ENCODE measurements around the gene PCED1B. TPM values are rescaled to one million over a fixed set of nuclear protein-coding genes. Genes with fewer than 3 reads are reported as not detected.
A peak's percentile ranks its signal among the peaks of the same experiment; 100 is the strongest.

PCED1B gene
- total RNA-seq (10 to 100 TPM; 47.2 to 56.1 TPM), polyA plus RNA-seq (ENCODE audit: insufficient read depth, low read depth, low replicate concordance) (30.0 TPM)
- long read RNA-seq, donor 1, transcript PCED1B-205 (2 exons, 732 nt) = major isoform, 16 of 31 reads
- long read RNA-seq, donor 1, partial matches to known transcripts = 15 of 31 reads
- long read RNA-seq, donor 1, other reads (novel, unspliced or antisense) = 0 of 31 reads
- long read RNA-seq, donor 2, transcript PCED1B-205 (2 exons, 732 nt) = major isoform, 16 of 17 reads
- long read RNA-seq, donor 2, partial matches to known transcripts = 0 of 17 reads
- long read RNA-seq, donor 2, other reads (novel, unspliced or antisense) = 0 of 17 reads

- TF ChIP-seq CTCF (IDR thresholded peaks at IDR 0.05) = no peak
- TF ChIP-seq POLR2A (IDR thresholded peaks at IDR 0.05) = no peak
- 0 to 1% methylated on average over 8 to 24 of the region's 58 CpGs for WGBS, 2 donors
- Histone ChIP-seq H3K4me1 (peaks cover 15% of the 10 kb centered on the region), H3K27ac (peak within 1 kb of the TSS; percentile 85 to 89), H3K27me3 (no peaks in the 10 kb centered on the region), H3K36me3 (ENCODE audit: low read depth, missing control alignments) (no peaks in the 10 kb centered on the region), H3K9me3 (no peaks in the 10 kb centered on the region), H3K4me3 (peak within 1 kb of the TSS; percentile 73 to 79)
- DNase-seq = peak; percentile 80
- intact Hi-C loops (cut with DNase I; ENCODE audit: low total_unique reads) = no loop called here
These were observed at the start of gene PCED1B, which contains the start of gene AMIGO2 for GRCh38 chr12:47079468-47079980. Gene PCED1B, plus strand, starts transcription at chr12:47079621. Its CDS starts 155,443 bp downstream, at chr12:47235064. Gene AMIGO2, minus strand, starts transcription at chr12:47079959. Its CDS starts 957 bp downstream, at chr12:47079002.

GRCh38 chr12:47029903-47030302, 49.5 kb upstream of the PCED1B start:
- Histone ChIP-seq H3K9me3 (no peaks in the 10 kb centered on the region), H3K27ac (no peak overlapping the region), H3K36me3 (ENCODE audit: low read depth, missing control alignments) (no peaks in the 10 kb centered on the region), H3K4me1 (no peaks in the 10 kb centered on the region), H3K4me3 (no peak overlapping the region), H3K27me3 (no peaks in the 10 kb centered on the region)
- no peak for DNase-seq
- 92 to 94% methylated on average over 2 of the region's 2 CpGs for WGBS, 2 donors
- intact Hi-C loops (cut with DNase I; ENCODE audit: low total_unique reads) = no loop called here
- no peak for TF ChIP-seq POLR2A (IDR thresholded peaks at IDR 0.05)

GRCh38 chr12:47032644-47033043, 46.8 kb upstream of the PCED1B start:
- intact Hi-C loops (cut with DNase I; ENCODE audit: low total_unique reads) = no loop called here

GRCh38 chr12:47033081-47033480, 46.3 kb upstream of the PCED1B start:
- no peak overlapping the region for H3K4me3 ChIP-seq
- TF ChIP-seq CTCF (IDR thresholded peaks at IDR 0.05) (no peak), POLR2A (IDR thresholded peaks at IDR 0.05) (no peak)
- no peaks in the 10 kb centered on the region for H3K36me3 ChIP-seq (ENCODE audit: low read depth, missing control alignments)
- intact Hi-C loops (cut with DNase I; ENCODE audit: low total_unique reads) = no loop called here
- H3K27ac ChIP-seq = no peak overlapping the region
- H3K9me3 ChIP-seq = no peaks in the 10 kb centered on the region
- DNase-seq = peak; percentile 58
- 32 to 41% methylated on average over 5 of the region's 5 CpGs for WGBS, 2 donors
- no peaks in the 10 kb centered on the region for H3K27me3 ChIP-seq
- no peaks in the 10 kb centered on the region for H3K4me1 ChIP-seq

More at GRCh38 chr12:47032644-47033043, 46.8 kb upstream of the PCED1B start:
- H3K4me3 ChIP-seq = no peak overlapping the region
- no peak for DNase-seq
- H3K27me3 ChIP-seq = no peaks in the 10 kb centered on the region
- no peaks in the 10 kb centered on the region for H3K36me3 ChIP-seq (ENCODE audit: low read depth, missing control alignments)
- H3K9me3 ChIP-seq = no peaks in the 10 kb centered on the region
- no peaks in the 10 kb centered on the region for H3K4me1 ChIP-seq
- TF ChIP-seq POLR2A (IDR thresholded peaks at IDR 0.05) = no peak
- TF ChIP-seq CTCF (IDR thresholded peaks at IDR 0.05) = peak; percentile 44 to 54 (median 48)
- no peak overlapping the region for H3K27ac ChIP-seq
- 9 to 32% methylated on average over 1 of the region's 1 CpG for WGBS, 2 donors

- H3K4me3 ChIP-seq = no peak overlapping the region
- H3K9me3 ChIP-seq = no peaks in the 10 kb centered on the region
- WGBS, 2 donors = 81 to 94% methylated on average over 5 of the region's 5 CpGs
- no peak for DNase-seq
- intact Hi-C loops (cut with DNase I; ENCODE audit: low total_unique reads) = no loop called here
- H3K27me3 ChIP-seq = no peaks in the 10 kb centered on the region
- H3K27ac ChIP-seq = no peak overlapping the region
- no peaks in the 10 kb centered on the region for H3K4me1 ChIP-seq
- H3K36me3 ChIP-seq (ENCODE audit: low read depth, missing control alignments) = no peaks in the 10 kb centered on the region
- no peak for TF ChIP-seq CTCF (IDR thresholded peaks at IDR 0.05)
These were observed 45.4 kb upstream of the PCED1B start for GRCh38 chr12:47033789-47034555.

Measured in testis (tissue), 5 donors.